HG03108 (cell line): ENCODE measurements around the gene EIF2D.

ENCODE experiments used
- ATAC-seq: cut with Tn5 transposase; IDR thresholded peaks from one replicate; pipeline ENCODE4 v1.9.1; 2021; ENCODE audit warnings: moderate library complexity; ENCODE audit not compliant: unreplicated experiment

EIF2D gene

GRCh38 chr1:206551986-206552326 is 60.3 kb downstream of the EIF2D start:
- ATAC-seq: no peak

GRCh38 chr1:206551296-206551985 is 60.8 kb downstream of the EIF2D start:
- no peak for ATAC-seq

- no peak for ATAC-seq
These were observed 61.8 kb downstream of the EIF2D start for GRCh38 chr1:206550446-206550845.

- ATAC-seq: no peak
These were observed 65.2 kb downstream of the EIF2D start for GRCh38 chr1:206547104-206547503.

- no peak for ATAC-seq
These were observed 66.9 kb downstream of the EIF2D start for GRCh38 chr1:206545351-206545750.

- ATAC-seq: no peak
These were observed 67.6 kb downstream of the EIF2D start for GRCh38 chr1:206544562-206545257.
